ENCODE data around the gene NTF4. TPM values are rescaled to one million over a fixed set of nuclear protein-coding genes. Genes with fewer than 3 reads are reported as not detected.

The NTF4 gene
- total RNA-seq, 1 experiment from 2014 or later: 1.7 TPM

DNA sequence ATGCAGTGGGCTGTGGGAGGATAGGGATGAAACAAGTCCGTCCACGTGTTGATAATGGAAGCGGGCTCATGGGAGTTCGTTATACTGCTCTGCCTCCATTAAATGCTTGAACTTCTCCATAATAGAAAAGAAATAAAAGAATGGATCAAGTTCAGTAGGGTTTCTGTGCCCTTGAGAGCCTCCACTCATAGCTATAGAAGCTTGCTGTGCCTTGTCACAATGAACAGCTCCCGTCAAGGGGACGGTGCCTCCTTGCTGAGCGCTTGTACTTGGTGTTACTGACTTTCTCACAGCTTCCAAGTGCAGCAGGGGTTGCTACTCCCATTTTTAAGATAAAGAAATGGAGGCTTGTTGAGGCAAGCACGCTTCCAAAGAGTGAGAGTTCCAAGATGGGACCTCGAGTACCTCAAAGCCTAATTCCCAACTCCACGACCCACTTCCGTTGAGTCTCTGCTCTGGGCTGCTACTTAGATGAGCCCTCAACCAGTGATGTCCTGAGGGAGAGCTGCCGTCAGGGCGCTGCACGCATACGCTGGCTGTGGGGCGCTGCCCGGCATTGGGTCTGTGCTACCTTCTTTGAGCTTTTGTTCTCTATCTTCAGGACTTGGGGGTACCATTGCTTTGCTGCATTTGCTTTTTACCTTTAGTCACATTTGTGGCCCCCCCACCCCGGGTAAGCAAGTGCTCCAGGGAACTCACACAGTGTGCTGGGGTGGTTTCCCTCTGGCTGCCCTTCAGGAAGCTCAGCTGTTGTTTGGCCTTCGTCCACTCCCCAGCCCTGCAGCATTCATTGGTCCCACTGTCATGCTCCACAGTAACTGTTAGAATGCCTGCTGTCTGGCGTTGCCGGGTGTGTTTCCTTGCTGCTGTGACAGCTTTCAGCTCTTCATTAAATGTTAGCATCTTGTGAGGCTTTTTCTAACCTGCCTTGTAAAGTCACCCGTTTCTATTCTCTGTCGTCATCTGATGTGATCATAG, 30.2 kb upstream of the NTF4 start:
- H3K36me3 ChIP-seq (ENCODE audit: control insufficient read depth in 1 of 2, insufficient read depth in 2 of 2, low read length in 2 of 2): peaks cover 53 to 78% of the 10 kb centered on the region in 2 experiments
- H2AFZ ChIP-seq (ENCODE audit: low read depth, low read length, poor library complexity, severe bottlenecking): no peak overlapping the region
- no peaks in the 10 kb centered on the region for H3K27me3 ChIP-seq (ENCODE audit: insufficient read depth, low read length)
- no peak overlapping the region for H3K4me3 ChIP-seq (replicated peaks in 1 of 2; ENCODE audit: low read depth in 1 of 2, low read length in 2 of 2)
- intact Hi-C loops (cut with micrococcal nuclease): no loop called here
- TF ChIP-seq POLR2A (IDR thresholded peaks at IDR 0.05; ENCODE audit: borderline replicate concordance, extremely low read depth, insufficient read depth, insufficient read length) (no peak), ZNF274 (IDR thresholded peaks at IDR 0.05; ENCODE audit: low read depth, low read length) (no peak), CEBPB (IDR thresholded peaks at IDR 0.05; ENCODE audit: low read depth) (no peak), EZH2phosphoT487 (IDR thresholded peaks at IDR 0.05; ENCODE audit: borderline replicate concordance) (no peak), YY1 (IDR thresholded peaks at IDR 0.05; ENCODE audit: extremely low read depth, insufficient replicate concordance, low read depth, low read length) (no peak), SP1 (IDR thresholded peaks at IDR 0.05; ENCODE audit: low read depth) (no peak), FOSL1 (IDR thresholded peaks at IDR 0.05; ENCODE audit: low read depth) (no peak), SIN3A (IDR thresholded peaks at IDR 0.05; ENCODE audit: low read depth) (no peak), EGR1 (IDR thresholded peaks at IDR 0.05; ENCODE audit: low read depth) (no peak), CBX3 (IDR thresholded peaks at IDR 0.05; ENCODE audit: low read depth) (no peak), JUND (IDR thresholded peaks at IDR 0.05) (no peak), RAD21 (IDR thresholded peaks at IDR 0.05; ENCODE audit: low read depth) (no peak), TCF7L2 (IDR thresholded peaks at IDR 0.05; ENCODE audit: borderline replicate concordance, extremely low read depth, insufficient read depth, insufficient read length) (no peak), ZFX (IDR thresholded peaks at IDR 0.05) (no peak), ELF1 (IDR thresholded peaks at IDR 0.05; ENCODE audit: borderline replicate concordance, low read depth) (no peak)
- TF ChIP-seq, protein P1, sequence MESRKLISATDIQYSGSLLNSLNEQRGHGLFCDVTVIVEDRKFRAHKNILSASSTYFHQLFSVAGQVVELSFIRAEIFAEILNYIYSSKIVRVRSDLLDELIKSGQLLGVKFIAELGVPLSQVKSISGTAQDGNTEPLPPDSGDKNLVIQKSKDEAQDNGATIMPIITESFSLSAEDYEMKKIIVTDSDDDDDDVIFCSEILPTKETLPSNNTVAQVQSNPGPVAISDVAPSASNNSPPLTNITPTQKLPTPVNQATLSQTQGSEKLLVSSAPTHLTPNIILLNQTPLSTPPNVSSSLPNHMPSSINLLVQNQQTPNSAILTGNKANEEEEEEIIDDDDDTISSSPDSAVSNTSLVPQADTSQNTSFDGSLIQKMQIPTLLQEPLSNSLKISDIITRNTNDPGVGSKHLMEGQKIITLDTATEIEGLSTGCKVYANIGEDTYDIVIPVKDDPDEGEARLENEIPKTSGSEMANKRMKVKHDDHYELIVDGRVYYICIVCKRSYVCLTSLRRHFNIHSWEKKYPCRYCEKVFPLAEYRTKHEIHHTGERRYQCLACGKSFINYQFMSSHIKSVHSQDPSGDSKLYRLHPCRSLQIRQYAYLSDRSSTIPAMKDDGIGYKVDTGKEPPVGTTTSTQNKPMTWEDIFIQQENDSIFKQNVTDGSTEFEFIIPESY (IDR thresholded peaks at IDR 0.05; ENCODE audit: extremely low read depth, insufficient replicate concordance, low read length): no peak
- TF ChIP-seq, protein P2, sequence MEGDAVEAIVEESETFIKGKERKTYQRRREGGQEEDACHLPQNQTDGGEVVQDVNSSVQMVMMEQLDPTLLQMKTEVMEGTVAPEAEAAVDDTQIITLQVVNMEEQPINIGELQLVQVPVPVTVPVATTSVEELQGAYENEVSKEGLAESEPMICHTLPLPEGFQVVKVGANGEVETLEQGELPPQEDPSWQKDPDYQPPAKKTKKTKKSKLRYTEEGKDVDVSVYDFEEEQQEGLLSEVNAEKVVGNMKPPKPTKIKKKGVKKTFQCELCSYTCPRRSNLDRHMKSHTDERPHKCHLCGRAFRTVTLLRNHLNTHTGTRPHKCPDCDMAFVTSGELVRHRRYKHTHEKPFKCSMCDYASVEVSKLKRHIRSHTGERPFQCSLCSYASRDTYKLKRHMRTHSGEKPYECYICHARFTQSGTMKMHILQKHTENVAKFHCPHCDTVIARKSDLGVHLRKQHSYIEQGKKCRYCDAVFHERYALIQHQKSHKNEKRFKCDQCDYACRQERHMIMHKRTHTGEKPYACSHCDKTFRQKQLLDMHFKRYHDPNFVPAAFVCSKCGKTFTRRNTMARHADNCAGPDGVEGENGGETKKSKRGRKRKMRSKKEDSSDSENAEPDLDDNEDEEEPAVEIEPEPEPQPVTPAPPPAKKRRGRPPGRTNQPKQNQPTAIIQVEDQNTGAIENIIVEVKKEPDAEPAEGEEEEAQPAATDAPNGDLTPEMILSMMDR (IDR thresholded peaks at IDR 0.05 in 2 of 3, conservative IDR thresholded peaks at IDR 0.05 in 1 of 3; ENCODE audit: borderline replicate concordance in 1 of 3, insufficient read depth in 1 of 3, low read depth in 2 of 3, low read length in 2 of 3): no peak
- TF ChIP-seq, protein P3, sequence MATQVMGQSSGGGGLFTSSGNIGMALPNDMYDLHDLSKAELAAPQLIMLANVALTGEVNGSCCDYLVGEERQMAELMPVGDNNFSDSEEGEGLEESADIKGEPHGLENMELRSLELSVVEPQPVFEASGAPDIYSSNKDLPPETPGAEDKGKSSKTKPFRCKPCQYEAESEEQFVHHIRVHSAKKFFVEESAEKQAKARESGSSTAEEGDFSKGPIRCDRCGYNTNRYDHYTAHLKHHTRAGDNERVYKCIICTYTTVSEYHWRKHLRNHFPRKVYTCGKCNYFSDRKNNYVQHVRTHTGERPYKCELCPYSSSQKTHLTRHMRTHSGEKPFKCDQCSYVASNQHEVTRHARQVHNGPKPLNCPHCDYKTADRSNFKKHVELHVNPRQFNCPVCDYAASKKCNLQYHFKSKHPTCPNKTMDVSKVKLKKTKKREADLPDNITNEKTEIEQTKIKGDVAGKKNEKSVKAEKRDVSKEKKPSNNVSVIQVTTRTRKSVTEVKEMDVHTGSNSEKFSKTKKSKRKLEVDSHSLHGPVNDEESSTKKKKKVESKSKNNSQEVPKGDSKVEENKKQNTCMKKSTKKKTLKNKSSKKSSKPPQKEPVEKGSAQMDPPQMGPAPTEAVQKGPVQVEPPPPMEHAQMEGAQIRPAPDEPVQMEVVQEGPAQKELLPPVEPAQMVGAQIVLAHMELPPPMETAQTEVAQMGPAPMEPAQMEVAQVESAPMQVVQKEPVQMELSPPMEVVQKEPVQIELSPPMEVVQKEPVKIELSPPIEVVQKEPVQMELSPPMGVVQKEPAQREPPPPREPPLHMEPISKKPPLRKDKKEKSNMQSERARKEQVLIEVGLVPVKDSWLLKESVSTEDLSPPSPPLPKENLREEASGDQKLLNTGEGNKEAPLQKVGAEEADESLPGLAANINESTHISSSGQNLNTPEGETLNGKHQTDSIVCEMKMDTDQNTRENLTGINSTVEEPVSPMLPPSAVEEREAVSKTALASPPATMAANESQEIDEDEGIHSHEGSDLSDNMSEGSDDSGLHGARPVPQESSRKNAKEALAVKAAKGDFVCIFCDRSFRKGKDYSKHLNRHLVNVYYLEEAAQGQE (IDR thresholded peaks at IDR 0.05; ENCODE audit: low read depth): no peak
- TF ChIP-seq, protein P4, sequence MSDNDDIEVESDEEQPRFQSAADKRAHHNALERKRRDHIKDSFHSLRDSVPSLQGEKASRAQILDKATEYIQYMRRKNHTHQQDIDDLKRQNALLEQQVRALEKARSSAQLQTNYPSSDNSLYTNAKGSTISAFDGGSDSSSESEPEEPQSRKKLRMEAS (IDR thresholded peaks at IDR 0.05): no peak
- DNase-seq (ENCODE audit: low read depth, low spot score) (no peak), ATAC-seq (no peak)
- ChIA-PET CTCF (interaction anchor here (1.1 to 1.7 kb wide), 2 partner anchors 12 to 104 kb away, joined by 3 to 4 read pairs; no protein-coding TSS in a partner anchor), POLR2A (interaction anchor here (0.8 kb wide), 1 partner anchor 54 kb away, joined by 3 read pairs; no protein-coding TSS in a partner anchor), RAD21 (ENCODE audit: low non-redundant PET in 1 of 2, low total read pairs in 2 of 2, uncharacterized antibody in 2 of 2, unreplicated experiment in 2 of 2) (no interaction called here)
- no peaks in the 10 kb centered on the region for H3K9me3 ChIP-seq (ENCODE audit: control insufficient read depth in 1 of 2, insufficient read depth in 1 of 2, low read depth in 1 of 2, low read length in 2 of 2)
- H3K27ac ChIP-seq (ENCODE audit: low read depth, low read length): 0 out of 2 replicates have a peak overlapping the region, but pooled peaks have one; percentile 35
- H3K9me2 ChIP-seq (ENCODE audit: insufficient read depth): no peaks in the 10 kb centered on the region
- peaks cover 99% of the 10 kb centered on the region for H3K79me2 ChIP-seq (ENCODE audit: insufficient read depth, low read length)
- peaks cover 37% of the 10 kb centered on the region; the same call in 1 of the 2 replicates for H4K20me1 ChIP-seq (ENCODE audit: insufficient read depth)
- H3K9ac ChIP-seq (ENCODE audit: low read length): no peak overlapping the region
- H3K4me1 ChIP-seq (ENCODE audit: control insufficient read depth in 1 of 2, insufficient read depth in 2 of 2, low read length in 2 of 2): peaks cover 0 to 3% of the 10 kb centered on the region in 2 experiments; a peak in 2 of 4 replicates
- no TSS peak for BruUV-seq (replicated peaks)
- no peak overlapping the region for H3K4me2 ChIP-seq (ENCODE audit: low read length)
